Right lobe of liver (tissue), 6 donors: ENCODE measurements around the gene LPCAT2. TPM values are rescaled to one million over a fixed set of nuclear protein-coding genes. Genes with fewer than 3 reads are reported as not detected.

ENCODE experiments used
- ATAC-seq, 4 donors: fragments of 200-7000 bp; cut with Tn5 transposase; one replicate each; pipeline ENCODE4 v1.9.1; 2020; ENCODE audit warnings: mild to moderate bottlenecking in 4 of 4, moderate library complexity in 4 of 4
- DNase-seq, 3 donors: peaks; one replicate each; pipeline ENCODE4 v3.0.0-alpha.2; 2020
- H3K27ac ChIP-seq, 3 donors: fragments of 200-600 bp; one replicate each; pipeline ENCODE4 v1.8.0; 2022
- H3K27me3 ChIP-seq, 2 donors: fragments of 200-600 bp; one replicate each; pipeline ENCODE4 v1.8.0; 2022
- H3K36me3 ChIP-seq, 4 donors: fragments of 200-600 bp; sonication (generic) in 1 of 4; one replicate each; pipeline versions ENCODE4 v1.5.1 to v1.8.0; 2017 to 2022; ENCODE audit warnings: control low read depth in 1 of 4
- H3K4me1 ChIP-seq, 4 donors: fragments of 200-600 bp; sonication (generic) in 1 of 4; one replicate each; pipeline versions ENCODE4 v1.5.1 to v1.8.0; 2017 to 2022; ENCODE audit warnings: control low read depth in 1 of 4
- H3K4me3 ChIP-seq, 3 donors: fragments of 200-600 bp; one replicate each; pipeline ENCODE4 v1.8.0; 2022
- H3K9me3 ChIP-seq, 4 donors: fragments of 200-600 bp; sonication (generic) in 1 of 4; one replicate each; pipeline versions ENCODE4 v1.5.1 to v1.8.0; 2017 to 2022; ENCODE audit warnings: control low read depth in 1 of 4
- CTCF ChIP-seq, 4 donors: fragments of 200-600 bp in 3 of 4; fragments of 450-650 bp in 1 of 4; IDR thresholded peaks; one replicate each; pipeline versions ENCODE4 v1.5.1 to v1.8.0; 2016 to 2022; ENCODE audit warnings: antibody characterized with exemption in 4 of 4, mild to moderate bottlenecking in 2 of 4
- POLR2A ChIP-seq: fragments of 450-650 bp; IDR thresholded peaks from one replicate; pipeline ENCODE4 v1.6.1; 2017; ENCODE audit warnings: antibody characterized with exemption, mild to moderate bottlenecking
- WGBS: methylation state at CpG from one replicate; pipeline ENCODE4 v1.1.6; 2018; ENCODE audit warnings: low coverage, low lambda C conversion rate; ENCODE audit not compliant: insufficient coverage; ENCODE audit errors: missing lambda C conversion rate; 5-methylcytosine and 5-hydroxymethylcytosine counted together
- intact Hi-C, 2 donors: fragments of 100-400 bp; cut with DNase I; formaldehyde crosslinking; loops; one replicate each; pipeline versions ENCODE4 v1.11.2 to v1.14.1; 2022
- total RNA-seq, 6 experiments: library from RNA; depleted of rRNA in 2 of 6; stranded (reverse); fragments of >200 nt in 2 of 6; fragmentation: NEBNext Ultra II Directional in 3 of 6; extraction: Animal tissue kit (Norgen Biotek cat#: 25700) in 3 of 6; gene quantifications; one replicate each; pipeline versions ENCODE4 v1.1.0 to v1.2.4, GENCODE V29; 2016 to 2023
- donor health status: DM: no; HTN: yes; CAD: no.
- donor health status: DM: no; HTN: no; CAD: no.
- donor health status: DM: no; HTN: no; CAD: no.
- donor health status: DM: no; HTN: yes; CAD: no.
- donor health status: DM: no; HTN: yes; CAD: no.

The LPCAT2 gene
- total RNA-seq, 6 experiments from 2014 or later: 1.8 to 5.1 (median 2.7) TPM

GRCh38 chr16:55499281-55499680 lies 9.6 kb upstream of the LPCAT2 start:
- DNase-seq: no peak
- Histone ChIP-seq H3K36me3 (no peaks in the 10 kb centered on the region), H3K9me3 (no peaks in the 10 kb centered on the region), H3K27me3 (no peaks in the 10 kb centered on the region), H3K4me1 (peaks cover 0 to 23% (median 6%) of the 10 kb centered on the region in 4 donors), H3K27ac (no peak overlapping the region), H3K4me3 (no peak overlapping the region)
- intact Hi-C loops: no loop called here
- WGBS: 31% methylated on average over 2 of the region's 3 CpGs
- TF ChIP-seq CTCF (IDR thresholded peaks at IDR 0.05) (no peak), POLR2A (no peak)
- ATAC-seq: no peak

- intact Hi-C loops: no loop called here
These were observed 8.8 kb upstream of the LPCAT2 start for GRCh38 chr16:55499951-55500529.

GRCh38 chr16:55500530-55501011 lies 8.3 kb upstream of the LPCAT2 start:
- H3K9me3 ChIP-seq: no peaks in the 10 kb centered on the region
- peak in 1 of 3 donors; percentile 51 for DNase-seq
- no peak for TF ChIP-seq POLR2A
- no peak for TF ChIP-seq CTCF (IDR thresholded peaks at IDR 0.05)
- H3K4me1 ChIP-seq: peaks cover 0 to 18% (median 6%) of the 10 kb centered on the region in 4 donors
- 49% methylated on average over 3 of the region's 3 CpGs for WGBS
- H3K4me3 ChIP-seq: no peak overlapping the region
- ATAC-seq: peak; percentile 42 to 60 (median 49)
- H3K27me3 ChIP-seq: no peaks in the 10 kb centered on the region
- intact Hi-C loops: no loop called here
- H3K36me3 ChIP-seq: no peaks in the 10 kb centered on the region
- H3K27ac ChIP-seq: no peak overlapping the region

More at GRCh38 chr16:55499951-55500529, 8.8 kb upstream of the LPCAT2 start:
- no peaks in the 10 kb centered on the region for H3K36me3 ChIP-seq
- no peaks in the 10 kb centered on the region for H3K27me3 ChIP-seq
- ATAC-seq (no peak), DNase-seq (no peak)
- no peak overlapping the region for H3K4me3 ChIP-seq
- no peak overlapping the region for H3K27ac ChIP-seq
- WGBS: 67% methylated on average over 7 of the region's 10 CpGs
- peaks cover 0 to 23% (median 6%) of the 10 kb centered on the region in 4 donors for H3K4me1 ChIP-seq
- TF ChIP-seq POLR2A (no peak), CTCF (IDR thresholded peaks at IDR 0.05) (no peak)
- no peaks in the 10 kb centered on the region for H3K9me3 ChIP-seq

GRCh38 chr16:55501549-55502322 lies 7.1 kb upstream of the LPCAT2 start:
- DNase-seq (no peak), ATAC-seq (no peak)
- 88% methylated on average over 6 of the region's 9 CpGs for WGBS
- Histone ChIP-seq H3K36me3 (no peaks in the 10 kb centered on the region), H3K27me3 (no peaks in the 10 kb centered on the region), H3K4me3 (no peak overlapping the region), H3K4me1 (peaks cover 0 to 16% (median 6%) of the 10 kb centered on the region in 4 donors), H3K9me3 (no peaks in the 10 kb centered on the region), H3K27ac (no peak overlapping the region)
- TF ChIP-seq CTCF (IDR thresholded peaks at IDR 0.05) (peak in 2 of 4 donors; percentile 14 to 27), POLR2A (no peak)
- intact Hi-C loops: no loop called here
